SH-SY5Y (cell line): Measurements from ENCODE around the gene PRDM11.

ENCODE experiments used
- GATA2 ChIP-seq: IDR thresholded peaks from 2 replicates; pipeline ENCODE4 v1.6.1; 2011; ENCODE audit warnings: mild to moderate bottlenecking, low read depth, low read length
- GATA3 ChIP-seq: IDR thresholded peaks from 2 replicates; pipeline ENCODE4 v1.6.1; 2011; ENCODE audit warnings: low read depth, mild to moderate bottlenecking, low read length, moderate library complexity

Gene PRDM11

DNA sequence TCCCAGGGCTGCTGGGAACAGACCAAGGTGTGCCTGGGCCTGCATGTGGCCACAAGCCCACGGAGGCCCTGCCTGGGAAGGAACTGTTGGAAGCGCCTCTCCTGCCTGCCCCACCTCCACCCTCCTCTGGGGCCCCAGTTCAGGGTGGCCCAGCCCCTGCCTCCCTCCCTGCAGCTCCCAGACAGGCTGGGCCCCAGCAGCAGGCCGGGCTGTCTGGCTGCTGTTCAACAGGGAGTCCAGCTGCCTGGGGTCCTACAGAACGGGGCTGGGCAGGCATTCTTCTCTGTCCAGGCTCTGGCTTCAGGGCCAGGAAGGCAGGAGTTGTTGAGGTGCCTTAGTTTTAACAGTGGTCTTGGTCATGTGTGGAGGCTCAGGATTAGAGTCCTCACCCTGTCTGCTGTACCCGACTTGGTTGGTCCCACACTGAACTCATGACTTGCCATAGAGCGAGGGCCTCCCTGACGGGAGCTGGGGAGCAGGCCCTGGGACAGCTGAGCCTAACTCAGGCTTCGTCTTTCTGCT, 11.8 kb downstream of the PRDM11 start:
- TF ChIP-seq GATA2 (no peak), GATA3 (no peak)

GRCh38 chr11:45158891-45159605, 12.6 kb downstream of the PRDM11 start:
- TF ChIP-seq GATA3 (no peak), GATA2 (no peak)

DNA sequence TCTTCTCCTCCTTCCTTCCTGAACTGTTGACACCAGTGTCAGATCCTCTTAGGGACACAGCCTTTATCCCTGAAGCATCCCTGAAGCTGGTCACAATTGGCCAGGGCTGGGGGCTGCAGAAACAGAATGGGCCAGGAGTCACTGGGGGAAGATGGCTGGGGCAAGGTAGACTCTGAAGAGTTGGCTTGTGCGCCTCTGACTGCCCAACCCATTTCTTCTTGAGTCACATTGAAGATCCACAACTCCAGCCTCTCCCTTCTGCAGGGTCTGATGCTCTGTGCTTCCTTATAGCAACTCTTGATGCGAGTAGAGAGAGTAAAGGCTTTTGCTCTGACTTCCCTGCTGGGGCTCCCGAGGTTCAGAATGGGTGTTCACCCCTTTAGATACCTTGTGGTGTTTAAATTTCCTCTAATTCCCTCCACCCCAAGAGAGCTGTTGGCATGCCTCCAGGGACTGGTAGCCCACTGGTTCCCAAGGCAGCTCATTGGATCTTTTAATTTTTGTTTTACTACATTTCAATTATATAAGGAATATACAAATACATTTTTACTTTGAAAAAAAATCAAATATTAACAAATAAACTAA, 13.4 kb downstream of the PRDM11 start:
- TF ChIP-seq GATA2: no peak
- no peak for TF ChIP-seq GATA3

- TF ChIP-seq GATA3 (no peak), GATA2 (no peak)
Measured at GRCh38 chr11:45161252-45162063, 15.0 kb downstream of the PRDM11 start.

DNA sequence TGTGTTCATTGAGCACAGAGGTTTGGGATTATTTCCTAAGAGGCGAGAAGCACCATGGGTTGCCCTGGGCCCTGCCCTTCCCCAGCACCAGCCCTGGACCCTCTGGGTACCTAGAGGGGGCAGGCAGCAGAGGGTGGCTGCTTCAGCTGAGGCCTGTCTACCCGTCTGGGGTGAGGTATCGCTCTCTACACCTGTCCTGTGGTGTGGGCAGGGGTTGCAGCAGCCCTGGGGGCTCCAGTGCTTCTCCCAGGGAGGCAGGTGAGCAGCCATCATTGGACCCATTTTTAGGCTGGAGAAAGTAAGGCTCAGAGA, 15.6 kb downstream of the PRDM11 start:
- TF ChIP-seq GATA2: no peak
- TF ChIP-seq GATA3: no peak

- TF ChIP-seq GATA3 (no peak), GATA2 (no peak)
Measured at GRCh38 chr11:45162916-45163879, 16.8 kb downstream of the PRDM11 start.

DNA sequence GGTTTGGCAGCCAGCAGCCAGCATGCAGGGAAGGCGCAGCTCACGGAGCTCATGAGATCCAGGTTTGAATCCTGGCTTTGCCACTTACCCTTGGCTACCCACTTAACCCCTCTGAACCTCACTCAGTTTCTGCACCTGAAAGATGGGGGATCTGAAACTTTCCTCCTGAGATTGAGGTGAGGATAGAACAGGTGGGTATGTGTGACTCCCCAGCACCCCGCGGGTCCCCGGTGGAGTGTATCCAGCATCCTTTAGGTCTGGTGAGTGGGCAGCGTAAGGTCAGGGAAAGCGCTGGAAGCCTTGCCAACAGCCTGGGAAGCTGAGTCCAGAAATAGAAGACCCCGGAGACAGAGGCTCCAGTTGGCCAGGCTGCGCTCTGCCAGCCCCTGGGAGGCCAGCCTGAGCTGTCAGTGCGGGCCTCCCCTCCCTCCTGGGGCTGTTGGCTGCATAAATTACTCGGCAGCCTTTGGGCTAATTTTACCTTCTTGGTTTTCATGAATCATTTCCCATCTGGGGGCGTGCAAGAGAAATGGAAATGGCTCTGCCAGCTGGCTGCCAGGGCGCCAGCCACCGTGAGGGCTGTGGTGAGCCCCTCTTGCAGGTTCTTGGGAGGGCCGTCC, 17.6 kb downstream of the PRDM11 start:
- no peak for TF ChIP-seq GATA3
- no peak for TF ChIP-seq GATA2

DNA sequence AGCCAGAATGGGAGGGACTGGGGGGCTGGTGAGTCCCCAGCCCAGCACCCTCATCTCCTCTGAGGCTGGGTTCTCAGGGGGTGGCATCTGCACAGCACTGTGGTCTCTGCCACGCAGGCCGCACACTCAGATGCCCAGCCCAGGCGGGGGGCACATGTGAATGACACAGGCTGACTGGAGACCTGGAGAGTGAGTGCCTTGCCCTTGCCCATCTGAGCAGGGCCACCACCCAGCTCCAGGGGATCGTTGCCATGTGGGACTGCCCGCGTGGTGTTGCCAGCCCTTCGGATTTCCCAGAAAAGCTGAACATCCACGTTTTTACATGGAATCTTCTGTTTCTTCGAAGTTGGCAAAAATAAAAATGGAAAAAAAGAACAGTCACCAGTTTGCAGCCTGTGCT, 18.9 kb downstream of the PRDM11 start:
- TF ChIP-seq GATA2 (no peak), GATA3 (no peak)

DNA sequence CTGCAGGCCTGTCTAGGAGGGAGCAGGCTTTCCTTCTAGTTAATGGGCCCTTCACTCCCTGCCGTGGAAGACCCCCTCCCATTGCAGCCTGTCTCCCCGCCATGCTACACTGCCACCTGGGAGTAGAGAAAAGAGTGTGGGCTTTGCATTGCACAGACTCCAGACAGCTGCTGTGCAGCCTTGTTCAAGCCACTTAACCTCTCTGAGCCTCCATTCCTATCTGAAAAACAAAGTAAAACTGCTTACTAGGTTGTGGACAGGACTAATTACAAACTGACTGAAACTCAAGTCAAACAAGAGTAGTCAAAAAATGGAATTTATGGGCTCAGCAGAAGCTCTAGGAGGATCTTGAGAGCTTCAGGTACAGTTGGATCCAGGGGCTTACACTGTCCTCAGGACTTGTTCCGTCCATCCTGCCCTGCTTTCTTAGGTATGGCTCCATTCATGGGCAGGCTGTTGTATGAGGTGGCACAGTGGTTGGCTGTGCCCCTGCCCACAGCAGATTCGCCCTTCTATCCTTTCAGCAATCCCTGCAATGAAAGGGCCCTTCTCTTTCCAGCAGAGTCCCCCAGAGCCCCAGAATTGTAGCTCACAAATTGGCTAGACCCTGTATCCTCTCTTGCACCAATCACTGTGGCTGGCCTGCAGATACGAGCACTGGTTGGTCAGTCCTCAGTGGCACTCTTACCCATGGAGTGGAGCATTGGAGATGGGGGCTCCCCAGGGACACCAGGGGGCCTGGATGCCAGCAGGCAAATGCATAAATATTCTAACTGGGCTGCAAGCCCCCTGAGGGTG, 19.6 kb downstream of the PRDM11 start:
- no peak for TF ChIP-seq GATA2
- no peak for TF ChIP-seq GATA3

GRCh38 chr11:45166604-45166897, 20.1 kb downstream of the PRDM11 start:
- TF ChIP-seq GATA2: no peak
- no peak for TF ChIP-seq GATA3

DNA sequence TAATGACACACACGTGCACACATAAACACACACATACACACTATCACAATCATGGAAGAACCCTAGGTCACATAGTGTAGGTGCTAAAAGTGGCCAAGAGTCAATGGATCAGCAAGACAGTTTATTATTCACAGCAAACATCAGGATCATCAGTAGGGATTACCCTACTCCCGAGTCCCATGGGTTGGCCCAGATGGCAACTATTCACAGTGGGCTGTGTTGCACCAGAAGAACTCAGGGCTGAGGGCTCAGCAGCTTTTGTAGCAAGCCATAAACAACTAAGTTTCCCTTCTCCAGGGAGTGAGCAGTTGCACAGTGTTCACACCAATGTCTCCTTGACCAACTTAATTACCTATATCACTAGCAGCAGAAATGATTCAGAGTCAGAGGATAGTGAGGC, 20.8 kb downstream of the PRDM11 start:
- TF ChIP-seq GATA2 (no peak), GATA3 (no peak)

DNA sequence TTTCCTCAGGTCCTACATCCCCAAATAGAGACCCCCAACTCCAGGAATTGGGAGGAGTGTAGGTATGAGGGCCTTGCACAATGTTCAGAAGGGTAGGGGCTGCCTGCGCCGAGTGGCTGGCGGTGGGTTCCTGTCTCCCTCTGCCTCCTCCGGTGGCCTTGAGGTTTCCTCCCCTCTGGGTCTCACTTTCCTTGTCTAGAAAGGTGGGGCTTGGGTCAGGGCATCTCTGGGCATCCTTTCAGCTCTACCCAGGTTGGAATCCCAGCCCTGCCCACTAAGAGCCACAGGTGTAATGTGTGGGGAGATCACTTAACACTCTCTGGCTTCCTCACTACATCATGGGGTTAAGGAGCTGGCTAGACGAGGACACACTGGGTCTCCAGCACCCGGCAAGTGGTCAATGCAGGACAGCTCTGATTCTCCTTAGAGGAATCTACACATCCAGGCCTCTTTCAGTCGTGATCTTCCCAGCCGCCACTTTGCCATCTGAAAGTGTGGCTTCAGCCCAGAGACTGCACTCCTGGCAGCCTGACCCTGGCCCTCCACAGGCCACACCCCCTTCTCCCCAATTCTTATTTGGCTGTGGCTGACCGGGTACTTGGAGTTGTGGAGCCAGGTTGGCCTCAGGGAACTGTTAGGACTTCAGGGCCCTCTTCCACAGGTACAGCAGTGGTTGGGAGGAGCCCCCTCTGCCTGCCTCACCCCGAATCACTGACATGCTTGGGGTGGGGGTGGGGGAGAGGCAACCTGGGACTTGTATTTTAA, 22.1 kb downstream of the PRDM11 start:
- TF ChIP-seq GATA2: no peak
- TF ChIP-seq GATA3: no peak
